Endothelial cell of umbilical vein (primary cell): ENCODE data around the gene HDAC9. TPM values are rescaled to one million over a fixed set of nuclear protein-coding genes. Genes with fewer than 3 reads are reported as not detected.

Experiments
- BruUV-seq: library from RNA; stranded (reverse); fragments of 400-500 nt; replicated peaks from 2 replicates; lab custom pipeline; 2021; lab: Mats Ljungman, UMichigan
- CTCF ChIA-PET: fragments of 300-600, 350-600 bp; sonication (Branson Sonifier 250); formaldehyde crosslinking; loops from one replicate; lab custom pipeline; 2021; ENCODE audit warnings: antibody characterized with exemption, inconsistent platforms; lab: Charles Lee
- POLR2A ChIA-PET: fragments of 300-600, 350-600 bp; sonication (Branson Sonifier 250); formaldehyde crosslinking; loops from one replicate; lab custom pipeline; 2021; ENCODE audit warnings: antibody characterized with exemption, inconsistent platforms; lab: Charles Lee
- DNase-seq: peaks from one replicate; pipeline ENCODE4 v3.0.0-alpha.2; 2011; ENCODE audit warnings: low read depth, low spot score
- FAIRE-seq: peaks from 2 replicates; lab custom pipeline; 2011; peaks lifted over from hg19 to GRCh38; lab: Jason Lieb, UNC
- H2AFZ ChIP-seq: 2 replicates; pipeline ENCODE4 v1.6.0; 2012; ENCODE audit warnings: low read depth, low read length, control low read depth, inconsistent platforms
- H3K27ac ChIP-seq: 2 replicates; pipeline ENCODE4 v1.5.1; 2011; ENCODE audit warnings: low read depth, mild to moderate bottlenecking, control low read depth, low read length, moderate library complexity; ENCODE audit not compliant: insufficient read depth
- H3K27me3 ChIP-seq, 2 experiments: 2 replicates each; pipeline versions ENCODE4 v1.6.0 to v1.6.1; 2011; ENCODE audit warnings: low read length in 2 of 2, mixed read lengths in 1 of 2; ENCODE audit not compliant: control insufficient read depth in 2 of 2, insufficient read depth in 2 of 2
- H3K36me3 ChIP-seq, 2 experiments: 2 replicates in 1 of 2; 3 replicates in 1 of 2; pipeline ENCODE4 v1.5.1; 2011; ENCODE audit warnings: low read length in 2 of 2, mild to moderate bottlenecking in 1 of 2, moderate library complexity in 1 of 2; ENCODE audit not compliant: control insufficient read depth in 2 of 2, insufficient read depth in 2 of 2; ENCODE audit errors: extremely low read depth in 1 of 2
- H3K4me1 ChIP-seq: 3 replicates; pipeline ENCODE4 v1.5.1; 2011; ENCODE audit warnings: mild to moderate bottlenecking, low read length; ENCODE audit not compliant: control insufficient read depth, insufficient read depth; ENCODE audit errors: extremely low read depth
- H3K4me2 ChIP-seq: 2 replicates; pipeline ENCODE4 v1.6.1; 2011; ENCODE audit warnings: low read length, control low read depth, mixed read lengths; ENCODE audit not compliant: insufficient read depth
- H3K4me3 ChIP-seq, 3 experiments: fragments of 200-600 bp in 1 of 3; sonication (generic), shearing (Covaris generic) in 1 of 3; replicated peaks in 1 of 3; 2 replicates each; pipeline ENCODE4 v1.5.1; 2011 to 2016; ENCODE audit warnings: control low read depth in 3 of 3, low read length in 3 of 3, mild to moderate bottlenecking in 2 of 3, inconsistent platforms in 1 of 3, low read depth in 1 of 3, moderate library complexity in 1 of 3; ENCODE audit not compliant: insufficient read depth in 1 of 3
- H3K79me2 ChIP-seq: 2 replicates; pipeline ENCODE4 v1.6.0; 2012; ENCODE audit warnings: low read length, inconsistent platforms; ENCODE audit not compliant: control insufficient read depth, insufficient read depth
- H3K9ac ChIP-seq: replicated peaks from 2 replicates; pipeline ENCODE3; 2011; ENCODE audit warnings: low read length, control low read depth; ENCODE audit not compliant: insufficient read depth; ENCODE audit errors: extremely low read depth
- H3K9me1 ChIP-seq: replicated peaks from 3 replicates; pipeline ENCODE4 v1.6.0; 2011; ENCODE audit warnings: mild to moderate bottlenecking, low read length; ENCODE audit not compliant: control insufficient read depth, insufficient read depth; ENCODE audit errors: extremely low read depth
- H3K9me3 ChIP-seq: replicated peaks from 2 replicates; pipeline ENCODE4 v1.5.1; 2012; ENCODE audit warnings: low read length, inconsistent platforms; ENCODE audit not compliant: control insufficient read depth, insufficient read depth
- H4K20me1 ChIP-seq: replicated peaks from 2 replicates; pipeline ENCODE3; 2011; ENCODE audit warnings: mild to moderate bottlenecking, low read length; ENCODE audit not compliant: control insufficient read depth, insufficient read depth; ENCODE audit errors: extremely low read depth
- CTCF ChIP-seq, 2 donors: IDR thresholded peaks; 1 replicate in 1 of 2; 2 replicates in 1 of 2; pipeline ENCODE4 v1.5.1; 2011; ENCODE audit warnings: low read length in 2 of 2, mild to moderate bottlenecking in 2 of 2, moderate library complexity in 2 of 2, control low read depth in 1 of 2, inconsistent platforms in 1 of 2, low read depth in 1 of 2; ENCODE audit not compliant: insufficient read depth in 1 of 2; ENCODE audit errors: extremely low read depth in 1 of 2
- EZH2 ChIP-seq: IDR thresholded peaks from 2 replicates; pipeline ENCODE4 v1.6.1; 2012; ENCODE audit warnings: borderline replicate concordance, low read depth, mild to moderate bottlenecking, moderate library complexity, low read length, inconsistent platforms; ENCODE audit not compliant: severe bottlenecking
- FOS ChIP-seq: IDR thresholded peaks from 2 replicates; pipeline ENCODE4 v1.6.1; 2011; ENCODE audit warnings: mild to moderate bottlenecking, low read length, moderate library complexity, borderline replicate concordance; ENCODE audit not compliant: insufficient read depth
- GATA2 ChIP-seq: IDR thresholded peaks from 2 replicates; pipeline ENCODE4 v1.7.0; 2011; ENCODE audit warnings: low read depth, mild to moderate bottlenecking, moderate library complexity, mixed read lengths, low read length; ENCODE audit not compliant: insufficient read length, insufficient read depth
- JUN ChIP-seq: IDR thresholded peaks from 2 replicates; pipeline ENCODE4 v1.6.1; 2011; ENCODE audit warnings: borderline replicate concordance, low read depth; ENCODE audit not compliant: insufficient read length, insufficient read depth
- MAX ChIP-seq: IDR thresholded peaks from 2 replicates; pipeline ENCODE4 v1.6.1; 2011; ENCODE audit not compliant: insufficient read depth, insufficient read length
- MYC ChIP-seq: IDR thresholded peaks from one replicate; pipeline ENCODE4 v1.6.1; 2011; ENCODE audit warnings: mild to moderate bottlenecking, low read depth, low read length
- POLR2A ChIP-seq: IDR thresholded peaks from 2 replicates; pipeline ENCODE4 v1.6.1; 2012; ENCODE audit warnings: low read depth, mild to moderate bottlenecking, control low read depth, low read length
- POLR2AphosphoS5 ChIP-seq: IDR thresholded peaks from 2 replicates; pipeline ENCODE4 v1.6.1; 2012; ENCODE audit warnings: low read depth, mild to moderate bottlenecking, control low read depth, low read length, moderate library complexity; ENCODE audit not compliant: insufficient read depth
- dilution Hi-C: fragments of 300-500 bp; cut with MboI; formaldehyde crosslinking; loops from one replicate; pipeline ENCODE4 v1.15.0; 2019; ENCODE audit warnings: low sequenced_read_pairs; ENCODE audit not compliant: extremely low pct_ligation_motif_present
- intact Hi-C: fragments of 100-400 bp; cut with micrococcal nuclease; formaldehyde crosslinking; loops from one replicate; pipeline ENCODE4 v1.10.0; 2022
- polyA plus RNA-seq, 4 experiments: library from polyadenylated mRNA; depleted of rRNA in 3 of 4; stranded (reverse) in 3 of 4; unstranded in 1 of 4; fragments of >200 nt; gene quantifications; 2 replicates each; pipeline versions ENCODE4 v1.2.1 to v1.2.3, GENCODE V29; 2011 to 2012; ENCODE audit warnings: missing spikeins in 1 of 4
- total RNA-seq: library from RNA; stranded (reverse); gene quantifications from 2 replicates; pipeline ENCODE4 v1.2.3, GENCODE V29; 2021

The HDAC9 gene
- total and polyA plus RNA-seq, 2 donors (not counting 3 experiments of a cell fraction or from before 2014, with no cell fraction given): 1.8 to 11.6 TPM

DNA sequence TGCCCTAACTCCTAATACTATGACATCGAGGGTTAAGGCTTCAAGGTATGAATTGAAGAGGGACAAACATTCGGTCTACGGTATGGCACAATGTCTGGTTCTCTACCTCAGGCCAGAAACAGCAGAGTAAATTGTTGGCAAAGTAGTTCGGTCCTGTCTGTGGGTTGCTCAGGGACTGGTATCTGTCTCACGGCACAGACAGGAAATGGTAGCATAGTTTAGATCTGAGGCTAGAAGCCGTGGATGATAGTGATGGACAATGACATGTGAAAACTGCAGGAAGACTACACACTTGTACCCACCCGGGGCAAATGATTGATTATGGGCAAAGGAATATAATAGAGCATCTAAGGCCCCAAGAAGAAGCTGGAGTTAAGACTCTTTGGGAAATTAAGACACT, 515.7 kb downstream of the HDAC9 start:
- dilution Hi-C loops (no loop called here), intact Hi-C loops (no loop called here)
- no peak overlapping the region for H3K27ac ChIP-seq
- TF ChIP-seq MAX: no peak
- TF ChIP-seq CTCF (IDR thresholded peaks at IDR 0.05; ENCODE audit: extremely low read depth in 1 of 2, insufficient read depth in 1 of 2, low read depth in 1 of 2, low read length in 2 of 2): no peak
- TF ChIP-seq POLR2A: no peak
- TF ChIP-seq GATA2: no peak
- TF ChIP-seq POLR2AphosphoS5: no peak
- no peak for TF ChIP-seq FOS
- no peak for TF ChIP-seq EZH2
- no peak for TF ChIP-seq MYC
- TF ChIP-seq JUN: no peak
- DNase-seq (no peak), FAIRE-seq (no peak)
- no peak overlapping the region for H3K4me3 ChIP-seq
- CTCF ChIA-PET: no interaction called here
- no peaks in the 10 kb centered on the region for H3K27me3 ChIP-seq
- no peak overlapping the region for H2AFZ ChIP-seq
- H3K9me1 ChIP-seq: no peaks in the 10 kb centered on the region
- H4K20me1 ChIP-seq: no peaks in the 10 kb centered on the region
- H3K9ac ChIP-seq: no peak overlapping the region
- POLR2A ChIA-PET: no interaction called here
- H3K36me3 ChIP-seq: no peaks in the 10 kb centered on the region
- H3K4me2 ChIP-seq: no peak overlapping the region
- no TSS peak for BruUV-seq
- H3K4me1 ChIP-seq: no peaks in the 10 kb centered on the region
- no peaks in the 10 kb centered on the region for H3K79me2 ChIP-seq
- no peaks in the 10 kb centered on the region for H3K9me3 ChIP-seq
